ENCODE data around the gene HEG1. TPM values are rescaled to one million over a fixed set of nuclear protein-coding genes. Genes with fewer than 3 reads are reported as not detected.

The HEG1 gene
- total RNA-seq, 2 donors from 2014 or later: 202 to 210 TPM

- H3K27me3 ChIP-seq: no peaks in the 10 kb centered on the region
- H3K9me3 ChIP-seq: no peaks in the 10 kb centered on the region
- DNase-seq (ENCODE audit: low spot score): no peak
- no peak for TF ChIP-seq CTCF (IDR thresholded peaks at IDR 0.05)
- peaks cover 0 to 13% of the 10 kb centered on the region in 2 donors for H3K4me1 ChIP-seq
- no peak overlapping the region for H3K4me3 ChIP-seq
- H3K27ac ChIP-seq: peak overlapping the region in 1 of 2 donors; percentile 85
- no peaks in the 10 kb centered on the region for H3K36me3 ChIP-seq
Measured at GRCh38 chr3:125068265-125068664, 12.5 kb upstream of the HEG1 start.

GRCh38 chr3:125067225-125067624 lies 11.4 kb upstream of the HEG1 start:
- no peaks in the 10 kb centered on the region for H3K27me3 ChIP-seq
- peak overlapping the region; percentile 18 to 85 for H3K27ac ChIP-seq
- TF ChIP-seq CTCF (IDR thresholded peaks at IDR 0.05): no peak
- no peaks in the 10 kb centered on the region for H3K9me3 ChIP-seq
- peaks cover 0 to 24% of the 10 kb centered on the region in 2 donors for H3K4me1 ChIP-seq
- no peaks in the 10 kb centered on the region for H3K36me3 ChIP-seq
- H3K4me3 ChIP-seq: no peak overlapping the region
- no peak for DNase-seq (ENCODE audit: low spot score)

GRCh38 chr3:125062904-125063618 lies 7.3 kb upstream of the HEG1 start:
- Histone ChIP-seq H3K27me3 (no peaks in the 10 kb centered on the region), H3K27ac (peak overlapping the region; percentile 85 to 89), H3K4me3 (peak overlapping the region; percentile 40 to 42), H3K36me3 (no peaks in the 10 kb centered on the region), H3K9me3 (no peaks in the 10 kb centered on the region), H3K4me1 (peaks cover 0 to 65% of the 10 kb centered on the region in 2 donors)
- TF ChIP-seq CTCF (IDR thresholded peaks at IDR 0.05): no peak
- DNase-seq (ENCODE audit: low spot score): peak; percentile 71

GRCh38 chr3:125061646-125062045 lies 5.8 kb upstream of the HEG1 start:
- peak overlapping the region; percentile 85 to 89 for H3K27ac ChIP-seq
- DNase-seq (ENCODE audit: low spot score): no peak
- TF ChIP-seq CTCF (IDR thresholded peaks at IDR 0.05): no peak
- peaks cover 0 to 71% of the 10 kb centered on the region in 2 donors for H3K4me1 ChIP-seq
- H3K27me3 ChIP-seq: no peaks in the 10 kb centered on the region
- H3K9me3 ChIP-seq: no peaks in the 10 kb centered on the region
- peak overlapping the region; percentile 40 to 42 for H3K4me3 ChIP-seq
- no peaks in the 10 kb centered on the region for H3K36me3 ChIP-seq

- no peaks in the 10 kb centered on the region for H3K27me3 ChIP-seq
- no peak for TF ChIP-seq CTCF (IDR thresholded peaks at IDR 0.05)
- H3K27ac ChIP-seq: peak overlapping the region; percentile 85 to 89
- peaks cover 0 to 76% of the 10 kb centered on the region in 2 donors for H3K4me1 ChIP-seq
- peak; percentile 85 for DNase-seq (ENCODE audit: low spot score)
- H3K36me3 ChIP-seq: no peaks in the 10 kb centered on the region
- H3K4me3 ChIP-seq: peak overlapping the region; percentile 40 to 42
- no peaks in the 10 kb centered on the region for H3K9me3 ChIP-seq
Measured at GRCh38 chr3:125061170-125061569, 5.4 kb upstream of the HEG1 start.

All from right atrium auricular region (tissue), 2 donors.